ENCODE data around the gene LRRC8D. TPM values are rescaled to one million over a fixed set of nuclear protein-coding genes. Genes with fewer than 3 reads are reported as not detected.

Gene LRRC8D
- total and polyA plus RNA-seq, 9 donors, result 5.0 to 14.1 (median 8.8) TPM

GRCh38 chr1:89953131-89953626 lies 132.3 kb downstream of the LRRC8D start:
- Histone ChIP-seq H3K9me3 (no peaks in the 10 kb centered on the region), H3K4me3 (no peak overlapping the region), H3K27me3 (no peaks in the 10 kb centered on the region), H3K27ac (no peak overlapping the region), H3K36me3 (no peaks in the 10 kb centered on the region), H3K4me1 (ENCODE audit: insufficient read depth) (no peaks in the 10 kb centered on the region)
- WGBS, 3 donors, result 38 to 63% (median 44%) methylated on average over 1 of the region's 1 CpG
- TF ChIP-seq POLR2A (IDR thresholded peaks at IDR 0.05), result no peak
- no peak for TF ChIP-seq CTCF (IDR thresholded peaks at IDR 0.05)
- TF ChIP-seq EP300 (IDR thresholded peaks at IDR 0.05), result no peak
- DNase-seq, result no peak
- intact Hi-C loops (cut with DNase I), result no loop called here

GRCh38 chr1:89953929-89954328 lies 133.1 kb downstream of the LRRC8D start:
- no peaks in the 10 kb centered on the region for H3K27me3 ChIP-seq
- TF ChIP-seq CTCF (IDR thresholded peaks at IDR 0.05), result no peak
- TF ChIP-seq POLR2A (IDR thresholded peaks at IDR 0.05), result no peak
- no peak for TF ChIP-seq EP300 (IDR thresholded peaks at IDR 0.05)
- H3K27ac ChIP-seq, result no peak overlapping the region
- WGBS, 3 donors, result 95 to 97% (median 96%) methylated on average over 1 of the region's 1 CpG
- no peaks in the 10 kb centered on the region for H3K36me3 ChIP-seq
- no peak overlapping the region for H3K4me3 ChIP-seq
- DNase-seq, result no peak
- H3K4me1 ChIP-seq (ENCODE audit: insufficient read depth), result no peaks in the 10 kb centered on the region
- H3K9me3 ChIP-seq, result no peaks in the 10 kb centered on the region
- intact Hi-C loops (cut with DNase I), result no loop called here

GRCh38 chr1:89954401-89954800 lies 133.6 kb downstream of the LRRC8D start:
- Histone ChIP-seq H3K4me3 (no peak overlapping the region), H3K27me3 (no peaks in the 10 kb centered on the region), H3K36me3 (no peaks in the 10 kb centered on the region), H3K27ac (no peak overlapping the region), H3K9me3 (no peaks in the 10 kb centered on the region), H3K4me1 (ENCODE audit: insufficient read depth) (no peaks in the 10 kb centered on the region)
- WGBS, 3 donors, result 86 to 100% (median 93%) methylated on average over 1 of the region's 1 CpG
- no peak for TF ChIP-seq CTCF (IDR thresholded peaks at IDR 0.05)
- no peak for TF ChIP-seq EP300 (IDR thresholded peaks at IDR 0.05)
- TF ChIP-seq POLR2A (IDR thresholded peaks at IDR 0.05), result no peak
- intact Hi-C loops (cut with DNase I), result no loop called here
- DNase-seq, result no peak

- no peak overlapping the region for H3K4me3 ChIP-seq
- no peak for DNase-seq
- WGBS, 3 donors, result 97 to 98% (median 97%) methylated on average over 7 of the region's 7 CpGs
- no peaks in the 10 kb centered on the region for H3K4me1 ChIP-seq (ENCODE audit: insufficient read depth)
- no peak for TF ChIP-seq POLR2A (IDR thresholded peaks at IDR 0.05)
- TF ChIP-seq CTCF (IDR thresholded peaks at IDR 0.05), result no peak
- TF ChIP-seq EP300 (IDR thresholded peaks at IDR 0.05), result no peak
- no peak overlapping the region for H3K27ac ChIP-seq
- H3K9me3 ChIP-seq, result no peaks in the 10 kb centered on the region
- no peaks in the 10 kb centered on the region for H3K36me3 ChIP-seq
- H3K27me3 ChIP-seq, result no peaks in the 10 kb centered on the region
- intact Hi-C loops (cut with DNase I), result no loop called here
These were observed 134.7 kb downstream of the LRRC8D start for GRCh38 chr1:89955311-89956205.

Data from ovary (tissue), 9 donors.